ENCODE measurements around the gene CELF6. TPM values are rescaled to one million over a fixed set of nuclear protein-coding genes. Genes with fewer than 3 reads are reported as not detected.
"Not testable (repeated sequence)": the region's sequence is repeated elsewhere in the genome, so short reads cannot be mapped to it uniquely, and the experiment has no call there.

The CELF6 gene
- total RNA-seq, 1 donor from 2014 or later = 1.3 TPM

- DNase-seq = peak; percentile 50
Observed at GRCh38 chr15:72315706-72316370, 4.1 kb downstream of the CELF6 start.

GRCh38 chr15:72313881-72314280, 6.1 kb downstream of the CELF6 start:
- DNase-seq = no peak

GRCh38 chr15:72313448-72313840, 6.5 kb downstream of the CELF6 start:
- no peak for DNase-seq

- DNase-seq = peak; percentile 5
Observed at GRCh38 chr15:72312605-72313447, 7.1 kb downstream of the CELF6 start.

- no peak for DNase-seq
Observed at GRCh38 chr15:72307026-72307425, 12.9 kb downstream of the CELF6 start.

GRCh38 chr15:72306211-72306785, 13.7 kb downstream of the CELF6 start:
- DNase-seq = no peak

- DNase-seq = no peak
Observed at GRCh38 chr15:72304596-72304995, 15.4 kb downstream of the CELF6 start.

GRCh38 chr15:72302955-72303354, 17.0 kb downstream of the CELF6 start:
- DNase-seq = no peak

GRCh38 chr15:72289597-72290325, 30.2 kb downstream of the CELF6 start:
- DNase-seq = no peak

- no peak for DNase-seq
Observed at GRCh38 chr15:72288796-72289596, 31.0 kb downstream of the CELF6 start.

- DNase-seq = no peak
Observed at GRCh38 chr15:72285927-72286516, 33.9 kb downstream of the CELF6 start.

- no peak for DNase-seq
Observed at GRCh38 chr15:72285402-72285801, 34.6 kb downstream of the CELF6 start.

GRCh38 chr15:72284781-72285180, 35.2 kb downstream of the CELF6 start:
- no peak for DNase-seq

- no peak for DNase-seq
Observed at GRCh38 chr15:72281713-72282112, 38.2 kb downstream of the CELF6 start.

- no peak for DNase-seq
Observed at GRCh38 chr15:72280751-72281150, 39.2 kb downstream of the CELF6 start.

- DNase-seq = no peak
Observed at GRCh38 chr15:72278737-72279136, 41.2 kb downstream of the CELF6 start.

- DNase-seq = no peak
Observed at GRCh38 chr15:72276326-72276700, 43.6 kb downstream of the CELF6 start.

GRCh38 chr15:72275635-72276325, 44.2 kb downstream of the CELF6 start:
- DNase-seq = not testable (repeated sequence)

GRCh38 chr15:72272997-72273352, 47.0 kb downstream of the CELF6 start:
- DNase-seq = no peak

GRCh38 chr15:72272213-72272996, 47.6 kb downstream of the CELF6 start, which contains the start of gene PARP6:
PARP6 (minus strand) TSS chr15:72272554; CDS start chr15:72267477, 5,077 bp downstream.
- DNase-seq = peak; percentile 96

Data from skin of body (tissue), 2 donors.